IPS-18a (cell line): Measurements from ENCODE around the gene CDH13.

Experiments
- H3K27ac ChIP-seq: one replicate; pipeline ENCODE4 v1.5.1; 2013; ENCODE audit warnings: low read length
- H3K27me3 ChIP-seq: one replicate; pipeline ENCODE4 v1.6.1; 2013; ENCODE audit warnings: mild to moderate bottlenecking, low read length; ENCODE audit not compliant: control insufficient read depth, insufficient read depth
- H3K36me3 ChIP-seq: one replicate; pipeline ENCODE4 v1.6.1; 2013; ENCODE audit warnings: low read depth, low read length; ENCODE audit not compliant: control insufficient read depth
- H3K4me1 ChIP-seq: one replicate; pipeline ENCODE4 v1.6.1; 2013; ENCODE audit warnings: low read depth, low read length; ENCODE audit not compliant: control insufficient read depth
- H3K4me3 ChIP-seq: one replicate; pipeline ENCODE4 v1.5.1; 2013; ENCODE audit warnings: low read length
- H3K9ac ChIP-seq: one replicate; pipeline ENCODE4 v1.6.1; 2013; ENCODE audit warnings: mild to moderate bottlenecking, low read length, moderate library complexity
- H3K9me3 ChIP-seq: one replicate; pipeline ENCODE4 v1.6.1; 2013; ENCODE audit warnings: low read depth, low read length; ENCODE audit not compliant: control insufficient read depth

Gene CDH13

DNA sequence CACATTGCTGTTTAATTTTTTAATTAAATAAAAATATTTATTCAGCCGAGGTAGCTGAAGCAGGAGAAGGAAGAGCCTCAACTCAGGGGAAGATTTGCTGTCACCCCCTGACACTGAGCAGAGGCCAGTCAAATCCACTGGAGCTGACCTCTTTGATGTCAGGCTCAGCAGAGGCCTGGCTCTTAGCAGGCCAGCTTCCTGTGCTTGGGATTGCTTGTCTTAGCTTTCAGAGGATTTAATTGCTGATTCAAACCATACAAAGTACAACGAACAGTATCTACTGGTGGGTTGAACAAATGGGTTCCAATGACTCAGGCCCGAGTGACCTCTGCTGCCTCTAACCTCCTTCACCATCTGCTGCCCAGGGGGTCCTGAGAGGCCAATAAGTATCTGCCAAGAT, 764.0 kb downstream of the CDH13 start:
- Histone ChIP-seq H3K27me3 (no peaks in the 10 kb centered on the region), H3K9me3 (no peaks in the 10 kb centered on the region), H3K9ac (no peak overlapping the region), H3K4me3 (no peak overlapping the region), H3K27ac (no peak overlapping the region), H3K36me3 (no peaks in the 10 kb centered on the region), H3K4me1 (no peaks in the 10 kb centered on the region)

GRCh38 chr16:83392743-83393142, 766.0 kb downstream of the CDH13 start:
- no peaks in the 10 kb centered on the region for H3K27me3 ChIP-seq
- no peak overlapping the region for H3K4me3 ChIP-seq
- no peak overlapping the region for H3K9ac ChIP-seq
- no peak overlapping the region for H3K27ac ChIP-seq
- H3K9me3 ChIP-seq, result no peaks in the 10 kb centered on the region
- no peaks in the 10 kb centered on the region for H3K4me1 ChIP-seq
- H3K36me3 ChIP-seq, result no peaks in the 10 kb centered on the region

DNA sequence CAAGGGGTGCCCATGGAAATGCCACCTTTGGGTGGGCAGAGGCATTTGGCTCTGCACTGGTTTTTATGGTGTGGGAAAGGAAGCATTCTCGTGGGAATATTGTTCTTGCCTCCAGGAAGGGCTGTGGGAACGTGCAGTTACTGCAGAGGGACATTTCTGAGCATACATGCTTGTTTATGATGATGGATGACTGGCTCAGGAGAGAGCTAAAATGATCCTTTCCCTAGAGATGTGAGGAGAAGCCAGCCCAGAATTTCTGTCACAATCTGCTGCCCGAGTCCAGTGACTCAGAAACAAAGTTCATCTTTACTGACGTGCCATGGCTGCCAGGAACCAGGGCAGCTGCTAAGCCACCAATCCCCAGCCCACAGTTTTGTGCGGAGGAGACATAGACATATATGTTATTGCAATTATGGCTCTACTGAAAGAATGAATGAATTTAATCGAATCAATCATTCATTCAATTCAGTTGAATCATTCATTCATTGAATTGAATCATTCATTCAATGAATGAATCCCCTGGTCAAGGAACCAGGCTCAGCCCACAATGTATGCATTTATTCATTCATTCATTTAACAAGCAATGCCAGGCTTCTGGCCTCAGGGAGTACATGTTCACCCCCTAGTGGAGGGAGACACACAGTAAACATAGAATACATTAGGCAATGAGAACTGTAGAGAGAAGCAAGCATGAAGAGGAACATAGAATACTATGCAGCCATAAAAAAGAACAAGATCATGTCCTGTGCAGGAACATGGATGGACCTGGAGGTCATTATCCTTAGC, 766.6 kb downstream of the CDH13 start:
- H3K27ac ChIP-seq, result no peak overlapping the region
- no peaks in the 10 kb centered on the region for H3K4me1 ChIP-seq
- no peaks in the 10 kb centered on the region for H3K27me3 ChIP-seq
- H3K36me3 ChIP-seq, result no peaks in the 10 kb centered on the region
- no peak overlapping the region for H3K9ac ChIP-seq
- no peaks in the 10 kb centered on the region for H3K9me3 ChIP-seq
- H3K4me3 ChIP-seq, result no peak overlapping the region

DNA sequence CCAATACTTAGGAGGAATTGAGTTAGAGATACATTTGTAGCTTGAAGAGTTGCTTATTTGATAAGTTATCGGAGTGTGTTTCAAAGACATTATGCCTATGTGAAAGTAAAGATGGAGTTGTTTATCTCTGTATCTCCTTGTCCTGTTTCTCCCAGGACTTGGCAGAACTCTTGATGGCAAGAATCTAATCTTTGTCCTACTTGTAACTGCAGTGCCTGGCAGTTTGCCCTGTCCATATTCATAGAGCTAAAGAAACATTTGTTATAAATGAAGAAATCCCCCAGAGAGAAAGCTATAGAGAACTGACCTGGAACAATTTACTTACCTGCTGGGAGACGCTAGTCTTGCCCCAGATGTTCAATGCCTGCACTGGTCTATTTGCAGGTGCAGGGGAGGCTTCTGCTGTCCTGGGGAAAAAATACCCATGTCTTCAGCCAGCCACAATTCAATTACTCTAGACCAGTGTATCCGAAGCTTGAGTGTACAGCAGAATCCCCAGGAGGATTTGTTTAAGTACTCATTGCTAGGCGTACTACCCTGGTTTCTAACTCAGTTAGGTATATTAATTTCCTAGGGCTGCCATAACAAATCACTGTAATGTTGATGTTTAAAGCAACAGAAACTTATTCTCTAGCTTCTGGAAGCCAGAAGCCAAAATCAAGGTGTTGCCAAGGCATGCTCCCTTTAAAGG, 771.0 kb downstream of the CDH13 start:
- Histone ChIP-seq H3K27ac (no peak overlapping the region), H3K4me3 (no peak overlapping the region), H3K9ac (no peak overlapping the region), H3K9me3 (no peaks in the 10 kb centered on the region), H3K36me3 (no peaks in the 10 kb centered on the region), H3K4me1 (no peaks in the 10 kb centered on the region), H3K27me3 (no peaks in the 10 kb centered on the region)

DNA sequence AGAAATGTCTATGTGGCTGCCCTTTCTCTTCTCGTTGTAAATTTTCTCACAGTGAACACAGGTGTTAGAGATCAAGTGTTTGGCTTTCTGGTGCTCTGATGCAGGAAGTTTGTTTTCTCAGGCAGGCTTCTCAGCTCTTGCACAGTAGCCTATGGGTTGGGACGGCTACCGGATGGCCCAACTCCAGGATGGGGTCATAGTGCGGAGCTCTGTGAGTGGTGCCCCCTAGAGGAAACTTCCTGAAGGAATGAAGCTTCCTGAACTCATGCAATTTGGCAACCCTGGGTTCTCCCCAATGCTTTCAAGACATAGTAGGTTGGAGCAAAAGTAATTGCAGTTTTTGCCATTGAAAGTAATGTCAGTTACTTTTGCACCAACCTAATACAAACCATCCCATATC, 773.5 kb downstream of the CDH13 start:
- Histone ChIP-seq H3K9ac (no peak overlapping the region), H3K9me3 (no peaks in the 10 kb centered on the region), H3K27ac (no peak overlapping the region), H3K4me1 (no peaks in the 10 kb centered on the region), H3K36me3 (no peaks in the 10 kb centered on the region), H3K4me3 (no peak overlapping the region), H3K27me3 (no peaks in the 10 kb centered on the region)

DNA sequence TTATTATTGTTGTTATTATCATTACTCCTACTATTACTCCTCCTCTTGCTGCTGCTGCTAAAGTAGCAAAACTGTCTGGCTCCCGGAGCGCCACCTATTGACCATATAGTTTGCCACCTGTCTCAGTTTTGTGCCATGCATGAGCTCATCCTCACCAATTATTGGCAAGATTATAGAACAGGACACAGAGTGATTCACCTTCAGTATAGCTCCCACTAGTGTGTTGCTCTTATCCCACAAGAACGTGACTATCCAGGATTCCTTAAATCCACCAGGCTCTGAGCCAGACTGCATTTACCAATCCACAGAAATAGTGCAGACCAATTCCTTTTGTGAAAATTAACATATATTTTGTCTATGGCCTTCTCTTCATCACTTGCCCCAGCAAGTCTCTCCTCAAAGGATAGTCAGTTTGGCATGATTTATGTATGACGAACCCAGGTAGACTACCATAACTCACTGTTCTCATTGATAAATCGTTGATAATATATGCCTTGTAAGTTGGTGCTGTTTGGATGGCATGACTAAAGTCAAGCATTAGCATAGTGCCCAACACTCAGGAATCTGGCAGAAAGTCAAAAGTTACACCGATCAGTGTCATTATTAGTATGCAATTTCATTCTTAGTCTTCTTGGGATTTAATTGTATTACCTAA, 775.5 kb downstream of the CDH13 start:
- H3K9ac ChIP-seq, result no peak overlapping the region

GRCh38 chr16:83402967-83403366, 776.2 kb downstream of the CDH13 start:
- Histone ChIP-seq H3K9me3 (no peaks in the 10 kb centered on the region), H3K9ac (no peak overlapping the region), H3K4me1 (no peaks in the 10 kb centered on the region), H3K4me3 (no peak overlapping the region), H3K36me3 (no peaks in the 10 kb centered on the region), H3K27ac (no peak overlapping the region), H3K27me3 (no peaks in the 10 kb centered on the region)

More for the DNA sequence above, 775.5 kb downstream of the CDH13 start:
- Histone ChIP-seq H3K4me1 (no peaks in the 10 kb centered on the region), H3K27ac (no peak overlapping the region), H3K27me3 (no peaks in the 10 kb centered on the region), H3K9me3 (no peaks in the 10 kb centered on the region), H3K4me3 (no peak overlapping the region), H3K36me3 (no peaks in the 10 kb centered on the region)

DNA sequence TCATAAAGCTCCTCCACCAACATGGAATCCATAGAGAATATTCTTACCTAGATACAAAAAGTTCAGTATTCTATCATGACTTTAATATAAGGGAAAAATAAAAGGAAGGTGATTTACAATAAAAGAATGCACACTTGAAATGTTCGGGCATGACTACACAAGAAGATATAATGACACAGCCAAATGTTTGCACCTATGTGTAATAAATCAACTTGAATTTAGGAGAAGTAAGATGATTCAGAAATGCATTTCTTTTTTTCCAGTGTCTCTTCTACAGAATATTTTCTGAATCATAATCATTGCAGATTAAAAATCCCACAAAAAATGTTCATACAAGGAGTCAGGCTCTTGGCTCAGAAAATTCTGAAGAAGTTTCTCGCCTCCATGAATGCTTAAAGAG, 777.0 kb downstream of the CDH13 start:
- Histone ChIP-seq H3K27ac (no peak overlapping the region), H3K4me1 (no peaks in the 10 kb centered on the region), H3K4me3 (no peak overlapping the region), H3K9me3 (no peaks in the 10 kb centered on the region), H3K27me3 (no peaks in the 10 kb centered on the region), H3K9ac (no peak overlapping the region), H3K36me3 (no peaks in the 10 kb centered on the region)

DNA sequence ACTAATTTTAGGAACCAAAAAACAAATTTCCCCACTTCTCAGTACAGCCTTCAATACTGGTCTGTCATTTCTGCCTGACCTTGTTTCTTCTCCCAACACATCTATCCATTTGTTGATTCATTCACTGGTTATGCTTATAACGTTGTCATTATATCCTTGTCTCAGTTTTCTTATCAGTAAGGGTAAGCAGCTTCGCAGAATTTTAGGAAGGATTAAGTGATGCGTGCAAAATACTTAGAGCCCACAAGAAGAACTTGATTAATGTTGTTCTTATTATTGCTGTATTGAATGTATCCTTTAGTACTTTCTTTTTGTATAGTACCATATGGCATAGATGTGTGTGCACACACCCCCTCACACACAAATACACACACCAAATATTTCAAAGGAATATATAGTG, 777.5 kb downstream of the CDH13 start:
- no peak overlapping the region for H3K27ac ChIP-seq
- H3K27me3 ChIP-seq, result no peaks in the 10 kb centered on the region
- H3K36me3 ChIP-seq, result no peaks in the 10 kb centered on the region
- H3K9ac ChIP-seq, result no peak overlapping the region
- H3K4me3 ChIP-seq, result no peak overlapping the region
- no peaks in the 10 kb centered on the region for H3K4me1 ChIP-seq
- H3K9me3 ChIP-seq, result no peaks in the 10 kb centered on the region

GRCh38 chr16:83407928-83408327, 781.2 kb downstream of the CDH13 start:
- Histone ChIP-seq H3K9ac (no peak overlapping the region), H3K27ac (no peak overlapping the region), H3K4me3 (no peak overlapping the region), H3K9me3 (no peaks in the 10 kb centered on the region), H3K36me3 (no peaks in the 10 kb centered on the region), H3K27me3 (no peaks in the 10 kb centered on the region), H3K4me1 (no peaks in the 10 kb centered on the region)

GRCh38 chr16:83409347-83409746, 782.6 kb downstream of the CDH13 start:
- Histone ChIP-seq H3K27me3 (no peaks in the 10 kb centered on the region), H3K9me3 (no peaks in the 10 kb centered on the region), H3K4me1 (no peaks in the 10 kb centered on the region), H3K36me3 (no peaks in the 10 kb centered on the region), H3K4me3 (no peak overlapping the region), H3K9ac (no peak overlapping the region), H3K27ac (no peak overlapping the region)
